Osteocyte (in vitro differentiated cells): Measurements from ENCODE around the gene FAM156A. TPM values are rescaled to one million over a fixed set of nuclear protein-coding genes. Genes with fewer than 3 reads are reported as not detected.
"Not testable (repeated sequence)": the region's sequence is repeated elsewhere in the genome, so short reads cannot be mapped to it uniquely, and the experiment has no call there.

ENCODE experiments used
- DNase-seq: peaks from one replicate; pipeline ENCODE4 v3.0.0; 2021; ENCODE audit warnings: mixed read lengths; ENCODE audit not compliant: unreplicated experiment; ENCODE audit errors: extremely low spot score
- H3K27ac Mint-ChIP-seq: one replicate; pipeline ENCODE4 v1.8.0; 2021; ENCODE audit warnings: mild to moderate bottlenecking, mixed read lengths; ENCODE audit not compliant: unreplicated experiment
- H3K27me3 Mint-ChIP-seq: one replicate; pipeline ENCODE4 v1.8.0; 2021; ENCODE audit warnings: mixed read lengths; ENCODE audit not compliant: unreplicated experiment
- H3K36me3 Mint-ChIP-seq: one replicate; pipeline ENCODE4 v1.8.0; 2021; ENCODE audit warnings: mixed read lengths; ENCODE audit not compliant: unreplicated experiment
- H3K4me1 Mint-ChIP-seq: one replicate; pipeline ENCODE4 v1.8.0; 2021; ENCODE audit warnings: mixed read lengths; ENCODE audit not compliant: unreplicated experiment
- H3K4me3 Mint-ChIP-seq: one replicate; pipeline ENCODE4 v1.8.0; 2021; ENCODE audit warnings: mild to moderate bottlenecking, moderate library complexity, mixed read lengths; ENCODE audit not compliant: unreplicated experiment
- H3K9me3 Mint-ChIP-seq: one replicate; pipeline ENCODE4 v1.8.0; 2021; ENCODE audit warnings: mixed read lengths; ENCODE audit not compliant: unreplicated experiment
- CTCF ChIP-seq: fragments of 200-600 bp; sonication (generic); IDR thresholded peaks from 2 replicates; pipeline ENCODE4 v1.5.0; 2021; ENCODE audit warnings: antibody characterized with exemption, mild to moderate bottlenecking, moderate library complexity
- total RNA-seq: library from RNA; stranded (reverse); gene quantifications from 2 replicates; pipeline ENCODE4 v1.2.1, GENCODE V29; 2021

The FAM156A gene
- total RNA-seq, 1 donor from 2014 or later: 27.4 TPM

- not testable (repeated sequence) for H3K27me3 Mint-ChIP-seq, H3K36me3 Mint-ChIP-seq, H3K27ac Mint-ChIP-seq, H3K4me3 Mint-ChIP-seq, H3K9me3 Mint-ChIP-seq, H3K4me1 Mint-ChIP-seq, DNase-seq
Measured at GRCh38 chrX:52947501-52947900, 10.8 kb downstream of the FAM156A start.

GRCh38 chrX:52945838-52946494 lies 12.4 kb downstream of the FAM156A start:
- not testable (repeated sequence) for H3K27me3 Mint-ChIP-seq, H3K27ac Mint-ChIP-seq, H3K9me3 Mint-ChIP-seq, DNase-seq, H3K36me3 Mint-ChIP-seq, H3K4me3 Mint-ChIP-seq, H3K4me1 Mint-ChIP-seq

- not testable (repeated sequence) for H3K4me1 Mint-ChIP-seq, H3K27me3 Mint-ChIP-seq, H3K4me3 Mint-ChIP-seq, H3K9me3 Mint-ChIP-seq, H3K36me3 Mint-ChIP-seq, H3K27ac Mint-ChIP-seq, DNase-seq
Measured at GRCh38 chrX:52941728-52942127, 16.6 kb downstream of the FAM156A start.

- DNase-seq, H3K4me1 Mint-ChIP-seq, H3K4me3 Mint-ChIP-seq, H3K9me3 Mint-ChIP-seq, H3K27ac Mint-ChIP-seq, H3K27me3 Mint-ChIP-seq, H3K36me3 Mint-ChIP-seq: not testable (repeated sequence)
Measured at GRCh38 chrX:52940704-52941103, 17.6 kb downstream of the FAM156A start.

- Mint-ChIP-seq H3K4me1 (peaks cover 12% of the 10 kb centered on the region), H3K27ac (peak overlapping the region; percentile 99), H3K4me3 (peak overlapping the region; percentile 83)
- not testable (repeated sequence) for DNase-seq, H3K9me3 Mint-ChIP-seq, H3K36me3 Mint-ChIP-seq, H3K27me3 Mint-ChIP-seq
Measured at GRCh38 chrX:52935470-52935784, 22.9 kb downstream of the FAM156A start.

- TF ChIP-seq CTCF: peak; percentile 81
- DNase-seq: peak; percentile 94
- no peaks in the 10 kb centered on the region for H3K27me3 Mint-ChIP-seq
- peaks cover 12% of the 10 kb centered on the region for H3K4me1 Mint-ChIP-seq
- peak overlapping the region; percentile 99 for H3K27ac Mint-ChIP-seq
- no peaks in the 10 kb centered on the region for H3K9me3 Mint-ChIP-seq
- H3K4me3 Mint-ChIP-seq: peak overlapping the region; percentile 83
- no peaks in the 10 kb centered on the region for H3K36me3 Mint-ChIP-seq
Measured at GRCh38 chrX:52934704-52935469, 23.4 kb downstream of the FAM156A start.

GRCh38 chrX:52933976-52934703 lies 24.2 kb downstream of the FAM156A start:
- no peaks in the 10 kb centered on the region for H3K36me3 Mint-ChIP-seq
- H3K27ac Mint-ChIP-seq: peak overlapping the region; percentile 99
- no peak for DNase-seq
- H3K4me1 Mint-ChIP-seq: peaks cover 12% of the 10 kb centered on the region
- peak overlapping the region; percentile 83 for H3K4me3 Mint-ChIP-seq
- H3K9me3 Mint-ChIP-seq: no peaks in the 10 kb centered on the region
- H3K27me3 Mint-ChIP-seq: no peaks in the 10 kb centered on the region
- TF ChIP-seq CTCF: no peak
